Subcutaneous abdominal adipose tissue (tissue), 5 donors: ENCODE results near the gene AKT2.

Experiments used
- H3K27ac ChIP-seq: one replicate; pipeline ENCODE4 v1.7.0; 2013; ENCODE audit warnings: low read depth, mild to moderate bottlenecking, inconsistent platforms, low read length, moderate library complexity
- H3K27me3 ChIP-seq, 5 donors: one replicate each; pipeline ENCODE4 v1.7.0; 2013; ENCODE audit warnings: low read length in 5 of 5, inconsistent platforms in 1 of 5; ENCODE audit not compliant: control insufficient read depth in 5 of 5, insufficient read depth in 4 of 5
- H3K36me3 ChIP-seq, 5 donors: one replicate each; pipeline ENCODE4 v1.7.0; 2013; ENCODE audit warnings: low read length in 5 of 5; ENCODE audit not compliant: control insufficient read depth in 5 of 5, insufficient read depth in 5 of 5
- H3K4me1 ChIP-seq, 5 donors: one replicate each; pipeline ENCODE4 v1.7.0; 2013; ENCODE audit warnings: low read length in 5 of 5, mild to moderate bottlenecking in 3 of 5, moderate library complexity in 1 of 5; ENCODE audit not compliant: control insufficient read depth in 5 of 5, insufficient read depth in 5 of 5
- H3K4me3 ChIP-seq, 5 donors: one replicate each; pipeline ENCODE4 v1.7.0; 2013; ENCODE audit warnings: low read length in 5 of 5, low read depth in 1 of 5
- H3K9ac ChIP-seq, 5 donors: one replicate each; pipeline ENCODE4 v1.7.0; 2013; ENCODE audit warnings: low read length in 5 of 5, mild to moderate bottlenecking in 4 of 5, moderate library complexity in 3 of 5
- H3K9me3 ChIP-seq, 5 donors: one replicate each; pipeline ENCODE4 v1.7.0; 2013; ENCODE audit warnings: low read length in 5 of 5; ENCODE audit not compliant: control insufficient read depth in 5 of 5
- donor health status: healthy.
- donor health status: healthy.
- donor health status: healthy.
- donor health status: healthy.
- donor health status: healthy.

Gene AKT2

DNA sequence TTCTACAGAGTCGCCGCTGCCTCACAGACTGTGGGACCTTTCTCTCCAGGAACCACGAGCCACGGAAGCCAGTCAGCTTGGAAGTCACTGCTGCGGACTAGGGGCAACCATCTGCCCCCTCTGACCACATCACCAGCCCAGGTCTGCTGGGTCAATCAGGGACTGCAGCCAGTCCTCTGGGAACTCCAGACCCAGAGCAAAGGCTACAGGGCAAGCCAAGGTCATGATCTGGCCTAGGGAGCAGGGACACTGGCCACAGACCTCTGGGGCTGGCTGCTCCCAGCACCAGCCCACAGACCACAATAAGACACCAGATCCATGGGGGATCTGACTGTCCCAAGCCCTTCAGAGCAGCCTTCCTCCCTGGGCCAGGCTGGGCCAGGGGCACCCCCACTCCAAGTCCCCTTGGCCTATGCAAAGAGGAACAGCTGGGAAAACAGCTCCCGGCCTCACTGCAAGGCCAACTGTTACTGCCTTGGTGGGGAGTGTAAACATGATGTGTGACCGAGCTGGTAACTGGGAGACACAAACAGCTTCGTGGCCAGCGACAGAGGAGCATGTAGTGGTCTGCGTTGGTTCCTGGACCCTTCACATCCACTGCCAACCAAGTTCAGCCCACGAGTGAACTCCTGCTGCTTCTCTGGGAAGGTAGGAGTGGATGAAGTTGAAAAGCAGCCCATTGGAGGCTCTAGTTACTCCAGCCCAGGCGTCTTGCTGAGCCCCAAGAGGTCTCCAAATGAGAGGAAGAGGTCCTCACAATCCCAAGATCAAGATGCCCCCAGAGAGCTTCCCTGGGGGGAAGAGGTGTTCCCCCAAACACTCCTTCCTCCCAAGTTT is 1.5 kb downstream of the AKT2 start:
- Histone ChIP-seq H3K27me3 (no peaks in the 10 kb centered on the region), H3K36me3 (peaks cover 0 to 6% (median 0%) of the 10 kb centered on the region in 5 donors), H3K4me1 (peaks cover 34 to 75% (median 74%) of the 10 kb centered on the region in 5 donors), H3K4me3 (peak overlapping the region; percentile 85 to 94 (median 88)), H3K9me3 (no peaks in the 10 kb centered on the region), H3K27ac (peak overlapping the region; percentile 88), H3K9ac (peak overlapping the region; percentile 20 to 98 (median 91))

DNA sequence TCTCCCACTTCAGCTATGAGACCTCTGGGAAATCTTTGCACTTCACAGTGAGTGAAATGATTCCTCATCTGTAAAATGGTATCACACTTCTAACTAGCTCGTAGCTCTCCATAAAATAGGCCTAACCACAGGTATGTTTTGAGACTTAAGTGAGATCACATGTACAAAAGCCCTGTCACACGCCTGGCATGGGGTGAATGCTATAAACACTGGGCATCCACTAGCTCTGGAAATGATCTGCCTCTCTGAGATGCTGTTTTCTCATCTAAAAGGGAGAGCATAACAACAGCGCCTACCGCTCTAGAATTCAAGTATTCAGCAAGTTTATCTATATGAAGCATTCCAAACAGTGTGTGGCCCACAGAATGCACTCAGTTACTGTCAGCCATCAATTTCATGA is 2.2 kb downstream of the AKT2 start:
- H3K9me3 ChIP-seq = no peaks in the 10 kb centered on the region
- H3K4me3 ChIP-seq = peak overlapping the region in 3 of 5 donors; percentile 85 to 94 (median 89)
- H3K27me3 ChIP-seq = no peaks in the 10 kb centered on the region
- H3K9ac ChIP-seq = peak overlapping the region in 4 of 5 donors; percentile 20 to 98 (median 94)
- H3K4me1 ChIP-seq = peaks cover 38 to 83% (median 82%) of the 10 kb centered on the region in 5 donors
- H3K27ac ChIP-seq = peak overlapping the region; percentile 88
- peaks cover 0 to 6% (median 0%) of the 10 kb centered on the region in 5 donors for H3K36me3 ChIP-seq

GRCh38 chr19:40282209-40282580 is 3.0 kb downstream of the AKT2 start:
- Histone ChIP-seq H3K27me3 (no peaks in the 10 kb centered on the region), H3K27ac (peak overlapping the region; percentile 88), H3K4me1 (peaks cover 39 to 90% (median 89%) of the 10 kb centered on the region in 5 donors), H3K9me3 (no peaks in the 10 kb centered on the region), H3K4me3 (no peak overlapping the region), H3K36me3 (peaks cover 0 to 6% (median 0%) of the 10 kb centered on the region in 5 donors), H3K9ac (peak overlapping the region; percentile 9 to 89 (median 20))

DNA sequence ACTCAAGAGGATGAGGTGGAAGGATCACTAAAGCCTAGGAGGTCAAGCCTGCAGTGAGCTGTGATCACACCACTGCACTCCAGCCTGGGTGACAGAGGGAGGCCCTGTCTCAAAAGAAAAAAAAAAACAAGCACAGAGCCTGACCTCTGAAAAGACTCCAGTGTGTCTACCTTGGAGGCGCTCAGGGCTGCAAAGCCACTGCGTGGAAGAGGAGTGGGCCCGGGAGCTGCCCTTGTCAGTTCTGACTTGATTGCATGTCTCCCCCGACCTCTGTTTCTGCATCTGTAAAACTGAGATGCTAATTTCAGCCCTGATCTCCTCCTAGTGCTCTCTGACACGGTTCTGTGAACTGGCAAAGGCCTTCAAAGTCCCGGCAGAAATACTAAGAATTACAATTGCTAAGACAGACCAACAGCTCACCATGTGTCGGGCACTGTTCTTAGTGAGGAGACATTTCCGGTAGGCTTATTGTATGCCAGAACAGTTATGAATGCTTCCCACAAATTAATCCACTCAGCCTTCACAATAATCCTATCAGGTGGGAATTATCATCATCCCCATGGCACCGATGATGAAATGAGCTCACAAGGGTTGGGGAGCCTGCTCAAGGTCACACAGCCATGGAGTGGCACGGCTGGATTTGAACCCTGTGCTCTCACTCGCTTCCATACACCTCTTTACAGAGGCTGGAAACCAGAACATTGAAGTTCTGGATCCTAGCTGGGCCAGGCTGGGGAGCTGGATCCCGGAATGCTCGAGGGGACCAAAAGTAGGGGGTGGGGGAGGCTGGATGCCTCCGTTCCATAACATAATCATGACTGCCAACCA is 3.5 kb downstream of the AKT2 start:
- Histone ChIP-seq H3K9ac (peak overlapping the region; percentile 9 to 89 (median 20)), H3K9me3 (no peaks in the 10 kb centered on the region), H3K4me3 (no peak overlapping the region), H3K27ac (peak overlapping the region; percentile 88), H3K27me3 (no peaks in the 10 kb centered on the region), H3K36me3 (peaks cover 0 to 6% (median 0%) of the 10 kb centered on the region in 5 donors), H3K4me1 (peaks cover 39 to 90% (median 87%) of the 10 kb centered on the region in 5 donors)

- Histone ChIP-seq H3K4me1 (peaks cover 38 to 82% (median 80%) of the 10 kb centered on the region in 5 donors), H3K27me3 (no peaks in the 10 kb centered on the region), H3K36me3 (peaks cover 0 to 6% (median 0%) of the 10 kb centered on the region in 5 donors), H3K9me3 (no peaks in the 10 kb centered on the region), H3K27ac (peak overlapping the region; percentile 88), H3K9ac (peak overlapping the region in 3 of 5 donors; percentile 51 to 68 (median 66)), H3K4me3 (peak overlapping the region in 1 of 5 donors; percentile 42)
These were observed 4.4 kb downstream of the AKT2 start for GRCh38 chr19:40280608-40281221.

DNA sequence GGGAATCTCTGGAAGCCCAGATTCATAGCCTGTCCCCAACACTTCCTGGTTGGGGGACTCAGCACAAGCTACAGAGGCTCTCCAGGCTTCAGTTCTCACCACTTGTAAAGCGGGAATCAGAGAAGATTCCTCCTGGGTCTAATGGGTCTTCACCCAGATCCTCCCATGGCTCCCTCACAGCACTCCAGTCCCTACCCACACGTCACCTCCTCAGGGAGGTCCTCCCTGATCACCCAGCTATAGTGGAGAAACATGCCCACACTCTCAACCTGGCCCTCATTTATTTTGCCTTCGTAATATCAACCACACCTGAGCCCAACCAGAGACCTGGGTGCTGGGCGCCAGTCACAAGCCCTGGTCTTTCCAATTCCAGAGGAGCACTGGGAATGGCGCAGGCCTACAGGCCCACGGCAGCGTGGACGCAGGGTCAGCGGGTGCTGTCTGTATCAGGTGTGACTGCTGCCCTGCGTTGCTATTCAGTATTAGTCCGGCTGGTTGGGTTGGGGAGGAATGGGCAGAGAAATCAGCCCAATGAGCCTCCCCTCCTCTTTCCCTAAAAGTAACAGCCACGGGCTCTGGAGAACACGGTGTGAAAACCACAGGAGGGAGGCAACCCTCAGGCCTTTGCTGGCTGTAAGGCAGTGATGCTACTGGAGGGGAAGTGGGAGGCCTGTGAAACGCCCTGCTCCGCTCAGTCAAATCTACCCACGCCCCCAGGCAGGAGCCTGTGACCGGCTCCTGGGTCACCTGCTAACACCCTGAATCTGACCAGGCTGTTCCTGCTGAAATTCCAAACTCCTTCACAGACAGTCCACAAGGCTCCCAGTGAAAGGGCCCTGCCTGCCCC is 5.2 kb downstream of the AKT2 start:
- H3K36me3 ChIP-seq = peaks cover 0 to 6% (median 0%) of the 10 kb centered on the region in 5 donors
- no peaks in the 10 kb centered on the region for H3K27me3 ChIP-seq
- peak overlapping the region in 4 of 5 donors; percentile 51 to 68 (median 62) for H3K9ac ChIP-seq
- peaks cover 37 to 86% (median 83%) of the 10 kb centered on the region in 5 donors for H3K4me1 ChIP-seq
- H3K9me3 ChIP-seq = no peaks in the 10 kb centered on the region
- peak overlapping the region in 2 of 5 donors; percentile 32 to 42 for H3K4me3 ChIP-seq
- H3K27ac ChIP-seq = peak overlapping the region; percentile 88

DNA sequence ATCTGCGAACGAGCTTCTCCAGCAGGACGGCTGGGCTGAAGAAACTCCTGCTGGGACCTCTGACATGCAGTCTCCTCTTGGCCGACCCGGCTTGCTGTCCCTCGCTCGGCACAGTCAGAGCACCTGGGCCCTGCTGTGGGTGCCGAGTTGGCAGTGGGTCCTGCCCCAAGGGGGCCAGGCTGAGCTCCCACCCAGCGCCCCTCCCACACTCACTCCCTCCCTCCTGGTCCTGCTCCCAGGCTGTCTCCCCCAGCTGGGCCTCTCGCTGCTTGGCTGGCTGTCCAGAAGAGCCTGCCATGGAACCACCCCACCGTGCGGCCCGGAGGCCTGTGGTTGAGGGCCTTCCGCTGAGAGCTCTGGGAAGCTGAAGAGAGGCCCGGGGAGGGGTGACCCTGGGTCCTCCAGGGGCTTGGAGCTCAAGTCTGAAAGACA is 6.0 kb downstream of the AKT2 start:
- Histone ChIP-seq H3K4me3 (peak overlapping the region; percentile 26 to 54 (median 36)), H3K27ac (peak overlapping the region; percentile 88), H3K9me3 (no peaks in the 10 kb centered on the region), H3K27me3 (no peaks in the 10 kb centered on the region), H3K9ac (peak overlapping the region; percentile 26 to 68 (median 64)), H3K36me3 (peaks cover 0 to 6% (median 0%) of the 10 kb centered on the region in 5 donors), H3K4me1 (peaks cover 41 to 89% (median 86%) of the 10 kb centered on the region in 5 donors)

- Histone ChIP-seq H3K27ac (peak overlapping the region; percentile 88), H3K9ac (peak overlapping the region; percentile 26 to 68 (median 64)), H3K9me3 (no peaks in the 10 kb centered on the region), H3K4me1 (peaks cover 39 to 89% (median 86%) of the 10 kb centered on the region in 5 donors), H3K27me3 (no peaks in the 10 kb centered on the region), H3K4me3 (peak overlapping the region; percentile 26 to 54 (median 36)), H3K36me3 (peaks cover 0 to 6% (median 0%) of the 10 kb centered on the region in 5 donors)
These were observed 6.6 kb downstream of the AKT2 start for GRCh38 chr19:40278361-40279035.
